ENCODE data around the gene OTUD4.

The OTUD4 gene

DNA sequence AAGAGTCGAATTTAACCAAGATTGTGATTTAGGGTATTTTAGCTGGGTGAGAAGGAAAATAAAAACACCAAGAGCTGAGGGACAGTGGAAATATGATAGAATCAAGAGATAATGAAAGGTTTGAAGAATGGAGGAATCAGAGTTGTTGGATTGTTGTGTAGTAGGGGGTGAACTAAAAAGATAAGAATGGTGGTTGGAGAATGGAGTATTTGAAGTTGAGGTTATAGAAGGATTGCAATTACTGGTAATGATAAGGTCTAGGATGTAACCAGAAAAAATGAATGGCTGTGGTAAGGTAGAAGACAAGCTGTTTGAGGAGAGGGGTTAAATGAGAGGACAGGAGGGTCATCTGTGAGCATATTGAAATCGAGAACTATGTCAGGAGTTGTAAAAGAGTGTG lies 77.8 kb downstream of the OTUD4 start:
- DNase-seq = no peak

- no peak for DNase-seq
Measured at GRCh38 chr4:145101091-145101490, 79.3 kb downstream of the OTUD4 start.

DNA sequence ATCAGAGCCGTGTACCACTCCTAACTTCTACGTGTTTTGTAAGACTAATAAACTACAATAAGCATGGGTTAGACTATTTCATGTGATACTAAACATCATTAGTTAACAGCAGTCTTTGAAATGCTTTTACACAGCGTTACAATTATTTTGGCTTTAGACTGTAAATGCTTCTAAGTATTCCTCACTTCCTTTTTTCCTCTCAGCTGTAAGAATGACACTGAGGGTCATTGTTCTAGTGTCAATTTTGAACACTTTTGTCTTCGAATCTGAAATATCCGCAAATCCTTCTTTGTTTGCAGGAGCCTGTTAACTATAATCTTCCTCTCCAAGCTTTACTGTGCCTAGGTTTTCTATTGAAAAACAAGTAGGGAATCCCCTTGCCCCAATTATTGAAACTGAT lies 80.7 kb downstream of the OTUD4 start:
- DNase-seq = peak; percentile 7

- peak; percentile 30 for DNase-seq
Measured at GRCh38 chr4:145098675-145099037, 81.7 kb downstream of the OTUD4 start.

DNA sequence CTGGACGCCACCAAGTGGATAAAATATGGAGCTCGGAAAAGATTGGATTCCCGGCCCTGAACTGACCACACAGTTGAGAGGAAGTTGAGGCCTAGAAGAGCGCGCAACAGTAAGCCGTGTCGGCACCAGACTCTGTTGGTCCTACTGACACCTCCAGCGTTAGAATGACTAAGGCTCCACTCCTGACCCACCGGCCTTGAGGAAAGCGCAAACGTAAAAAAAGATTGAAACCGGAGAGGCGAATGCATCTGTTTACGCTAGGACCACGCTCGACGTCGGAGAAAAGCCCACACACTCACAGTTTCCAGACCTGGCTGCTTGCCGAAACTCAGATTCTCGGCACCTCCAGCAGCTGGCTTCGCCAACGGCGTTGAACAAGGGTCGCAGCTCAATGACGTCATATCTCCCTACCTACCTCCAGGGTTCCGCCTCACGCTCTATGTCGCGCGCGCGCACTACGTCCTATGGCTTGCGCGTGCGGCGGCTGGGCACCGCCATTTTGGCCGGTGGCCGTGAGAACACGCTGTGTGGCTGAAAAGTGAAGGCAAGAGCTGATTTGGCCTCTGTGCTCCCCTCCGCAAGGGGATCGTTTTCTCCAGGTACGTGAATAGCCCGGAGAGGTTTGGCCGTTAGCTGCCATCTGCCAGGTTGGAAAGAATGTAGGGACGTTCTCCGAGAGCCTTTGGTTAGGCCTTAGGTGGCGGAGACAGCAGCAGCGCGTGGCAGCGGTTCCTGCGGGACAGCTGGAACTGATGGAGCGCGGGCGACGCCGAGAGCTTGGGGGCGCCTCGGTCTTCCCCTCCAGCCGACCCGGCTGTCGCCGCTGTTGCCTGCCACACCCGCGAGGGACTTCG lies 82.3 kb downstream of the OTUD4 start, which contains the start of the genes ABCE1 and ANAPC10:
Gene ABCE1, plus strand, starts transcription at position 491 of the 854 bp plus-strand sequence. CDS start 6,102 bp downstream, outside the sequence.
Gene ANAPC10, minus strand, starts transcription at position 376 of the 854 bp plus-strand sequence. CDS start 2,097 bp downstream, outside the sequence.
- peak; percentile 98 for DNase-seq

DNA sequence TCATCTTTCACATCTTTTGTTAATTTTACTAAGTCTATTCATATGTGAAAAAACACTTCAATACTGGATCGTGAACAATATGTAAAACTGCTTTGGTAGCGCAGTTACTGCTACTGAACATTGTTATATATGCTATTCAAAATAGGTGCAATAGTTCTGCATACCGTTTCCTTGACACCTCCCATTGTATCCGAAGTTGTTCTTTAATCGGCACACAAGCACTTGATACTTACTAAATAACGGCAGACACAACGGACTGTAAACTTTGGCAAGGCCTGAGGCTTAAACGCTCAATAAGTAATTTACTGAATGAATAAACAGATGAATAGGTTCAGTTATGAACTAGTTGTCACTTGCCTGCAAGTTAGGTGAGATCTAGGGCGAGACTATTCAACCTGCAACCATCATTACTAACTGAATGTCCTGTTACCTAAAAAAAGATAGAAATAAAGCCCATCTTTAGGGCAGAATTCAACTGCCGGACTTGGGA lies 83.0 kb downstream of the OTUD4 start:
- DNase-seq = no peak

DNA sequence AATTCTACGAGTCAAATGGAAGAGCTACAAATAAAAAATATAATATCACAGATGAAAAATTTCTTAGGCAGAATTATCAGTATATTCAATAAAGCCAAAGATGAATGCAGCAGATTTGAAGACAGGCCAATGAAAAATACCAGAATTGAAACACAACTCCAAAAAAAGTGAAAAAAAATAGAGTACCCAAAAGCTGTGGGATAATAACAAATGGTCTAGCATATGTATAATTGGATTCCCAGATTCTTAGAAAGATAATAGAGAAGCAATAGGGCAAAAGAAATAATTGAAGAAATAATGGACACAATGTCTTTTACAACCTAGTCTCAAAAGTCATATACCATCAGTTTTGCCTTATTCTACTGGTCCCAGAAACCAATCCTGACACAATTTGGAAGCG lies 86.8 kb downstream of the OTUD4 start:
- no peak for DNase-seq

DNA sequence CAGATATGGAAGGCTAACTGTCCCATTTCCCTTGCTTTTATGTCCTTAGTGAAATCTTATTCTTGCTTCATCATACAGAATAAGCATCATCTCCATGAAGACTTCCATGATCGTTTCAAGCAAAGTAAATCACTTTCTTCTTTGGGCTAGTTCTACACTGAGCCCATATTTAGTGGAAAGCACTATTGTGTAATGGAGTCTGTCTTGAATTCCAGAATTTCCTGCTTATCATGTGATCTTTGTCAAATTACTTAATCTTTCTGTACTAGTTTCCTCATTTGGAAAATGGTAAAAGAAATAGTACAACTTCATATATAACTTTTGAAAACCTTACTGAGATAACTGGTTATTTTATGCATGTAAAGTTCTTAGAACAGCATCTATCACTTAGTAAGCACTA lies 90.0 kb downstream of the OTUD4 start:
- DNase-seq = no peak

DNA sequence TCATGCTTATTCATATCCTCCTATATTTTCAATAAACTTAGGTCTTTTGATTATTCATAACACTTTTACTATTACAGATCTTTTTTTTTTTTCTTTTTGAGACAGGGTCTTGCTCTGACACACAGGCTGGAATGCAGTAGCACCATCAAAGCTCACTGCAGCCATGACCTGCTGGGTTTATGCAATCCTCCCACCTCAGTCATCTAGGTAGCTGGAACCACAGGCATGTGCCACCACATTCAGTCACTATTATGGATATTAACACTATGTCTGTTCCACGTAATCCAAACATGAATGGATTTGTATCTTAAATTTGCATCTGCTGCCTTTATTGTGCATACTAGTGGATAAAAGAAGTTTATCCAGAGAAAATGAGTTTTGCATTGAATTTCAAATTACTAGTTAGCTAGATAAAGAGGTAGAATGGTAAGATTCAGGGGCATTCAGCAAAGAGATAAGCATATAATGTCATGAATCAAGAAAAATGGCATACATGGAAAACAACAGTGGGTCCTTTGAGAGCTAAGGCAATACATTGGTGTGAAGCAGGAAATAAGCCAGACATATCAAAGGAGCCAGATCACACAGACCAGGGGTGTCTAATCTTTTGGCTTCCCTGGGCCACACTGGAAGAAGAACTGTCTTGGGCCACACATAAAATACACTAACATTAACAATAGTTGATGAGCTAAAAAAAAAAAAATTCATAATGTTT lies 96.3 kb downstream of the OTUD4 start:
- DNase-seq = no peak
